ENCODE data around the gene ANO1.

Gene ANO1

GRCh38 chr11:70099578-70100279 is 21.6 kb downstream of the ANO1 start:
- DNase-seq = no peak

GRCh38 chr11:70100280-70100603 is 22.1 kb downstream of the ANO1 start:
- DNase-seq = no peak

GRCh38 chr11:70100791-70101190 is 22.7 kb downstream of the ANO1 start:
- DNase-seq = no peak

GRCh38 chr11:70103256-70103975 is 25.3 kb downstream of the ANO1 start:
- DNase-seq = no peak

- no peak for DNase-seq
Observed at GRCh38 chr11:70104419-70104818, 26.3 kb downstream of the ANO1 start.

GRCh38 chr11:70104961-70105360 is 26.8 kb downstream of the ANO1 start:
- DNase-seq = no peak

- DNase-seq = no peak
Observed at GRCh38 chr11:70105369-70105754, 27.2 kb downstream of the ANO1 start.

- DNase-seq = no peak
Observed at GRCh38 chr11:70105755-70106571, 27.8 kb downstream of the ANO1 start.

GRCh38 chr11:70106757-70107156 is 28.6 kb downstream of the ANO1 start:
- DNase-seq = no peak

GRCh38 chr11:70107191-70107590 is 29.1 kb downstream of the ANO1 start:
- no peak for DNase-seq

- no peak for DNase-seq
Observed at GRCh38 chr11:70107756-70108155, 29.6 kb downstream of the ANO1 start.

- DNase-seq = no peak
Observed at GRCh38 chr11:70108250-70108649, 30.1 kb downstream of the ANO1 start.

- DNase-seq = no peak
Observed at GRCh38 chr11:70109006-70109405, 30.9 kb downstream of the ANO1 start.

GRCh38 chr11:70109903-70110302 is 31.8 kb downstream of the ANO1 start:
- DNase-seq = no peak

- no peak for DNase-seq
Observed at GRCh38 chr11:70110538-70111055, 32.5 kb downstream of the ANO1 start.

- DNase-seq = no peak
Observed at GRCh38 chr11:70111269-70112016, 33.3 kb downstream of the ANO1 start.

- DNase-seq = no peak
Observed at GRCh38 chr11:70112017-70112434, 33.9 kb downstream of the ANO1 start.

GRCh38 chr11:70113801-70114200 is 35.7 kb downstream of the ANO1 start:
- DNase-seq = no peak

GRCh38 chr11:70115778-70116177 is 37.7 kb downstream of the ANO1 start:
- DNase-seq = no peak

- no peak for DNase-seq
Observed at GRCh38 chr11:70116386-70117065, 38.4 kb downstream of the ANO1 start.

- no peak for DNase-seq
Observed at GRCh38 chr11:70117567-70118145, 39.5 kb downstream of the ANO1 start.

GRCh38 chr11:70118642-70119041 is 40.5 kb downstream of the ANO1 start:
- DNase-seq = no peak
